ENCODE measurements around the gene GOLGA8O.
A peak's percentile ranks its signal among the peaks of the same experiment; 100 is the strongest.
"Not testable (repeated sequence)": the region's sequence is repeated elsewhere in the genome, so short reads cannot be mapped to it uniquely, and the experiment has no call there.

The GOLGA8O gene

GRCh38 chr15:32455534-32455933, at the start of gene GOLGA8O:
TSS of gene GOLGA8O (minus strand) at chr15:32455634. CDS start at chr15:32455536, 98 bp downstream.
- not testable (repeated sequence) for DNase-seq

GRCh38 chr15:32504152-32504811, 48.8 kb upstream of the GOLGA8O start:
- not testable (repeated sequence) for DNase-seq

- not testable (repeated sequence) for DNase-seq
These were observed 47.5 kb upstream of the GOLGA8O start for GRCh38 chr15:32502946-32503345.

DNA sequence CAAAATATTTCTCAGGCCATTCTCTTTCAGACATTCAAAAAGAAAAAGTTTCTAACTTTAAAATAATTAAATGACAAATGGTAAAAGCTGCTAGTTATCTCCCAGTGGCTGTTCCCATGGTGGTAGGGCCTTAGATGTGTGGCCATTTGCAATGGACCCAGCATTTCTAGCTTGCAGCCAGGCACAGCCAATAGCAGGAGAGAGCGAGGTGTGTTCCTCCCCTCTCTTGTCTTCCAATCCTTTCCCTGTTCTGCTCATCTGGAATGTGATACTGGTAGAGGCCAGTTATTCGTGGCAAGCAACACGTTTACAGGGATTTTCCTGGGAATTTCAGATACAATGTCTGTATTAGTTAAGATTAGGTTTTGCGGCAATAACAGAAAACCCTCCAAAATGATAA, 37.3 kb upstream of the GOLGA8O start:
- DNase-seq: not testable (repeated sequence)

DNA sequence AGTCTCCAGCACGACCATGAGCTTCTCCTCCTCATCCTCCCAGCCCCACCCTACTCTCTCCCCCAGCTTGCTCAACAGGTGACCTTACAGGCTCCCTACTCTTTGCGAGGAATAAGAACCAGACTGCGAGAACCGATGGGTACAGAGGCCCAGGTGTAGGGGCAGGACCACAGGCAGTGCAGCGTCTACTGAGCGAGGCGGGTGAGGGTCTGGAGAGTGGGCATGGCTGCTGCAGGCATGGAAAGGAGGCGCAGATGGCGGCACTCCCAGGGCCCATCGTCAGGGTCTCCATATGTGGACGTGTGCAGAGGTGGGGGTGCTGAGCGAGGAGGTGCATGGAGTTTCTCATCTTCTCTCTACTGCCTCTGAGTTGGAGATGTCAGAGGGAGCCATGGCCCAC, 31.0 kb upstream of the GOLGA8O start:
- DNase-seq: not testable (repeated sequence)

DNA sequence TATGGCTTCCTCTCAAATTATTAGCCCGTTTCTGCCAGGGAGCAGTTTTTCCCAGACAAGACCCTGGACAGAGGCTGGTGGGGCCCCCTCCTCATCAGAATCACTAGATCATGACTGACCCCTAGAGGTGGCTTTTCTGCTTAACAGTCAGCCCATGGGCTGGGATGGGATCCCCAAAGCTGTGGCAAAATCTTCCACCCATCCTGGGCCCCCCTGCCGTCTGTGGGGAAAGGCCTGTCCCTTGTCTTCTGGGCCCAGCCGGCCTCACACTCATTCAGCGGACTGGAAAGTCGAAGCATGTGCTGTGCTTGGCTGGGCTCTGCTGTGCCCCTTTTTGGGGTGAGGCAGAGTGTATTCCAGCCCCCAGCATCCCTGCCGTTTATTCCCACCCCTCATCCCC, 27.9 kb upstream of the GOLGA8O start:
- DNase-seq: peak; percentile 20

- not testable (repeated sequence) for DNase-seq
These were observed 26.2 kb upstream of the GOLGA8O start for GRCh38 chr15:32481683-32482082.

GRCh38 chr15:32468076-32468475, 12.6 kb upstream of the GOLGA8O start:
- not testable (repeated sequence) for DNase-seq

GRCh38 chr15:32440445-32440977, 14.9 kb downstream of the GOLGA8O start:
- DNase-seq: peak; percentile 13

- not testable (repeated sequence) for DNase-seq
These were observed 21.1 kb downstream of the GOLGA8O start for GRCh38 chr15:32434102-32434963.

DNA sequence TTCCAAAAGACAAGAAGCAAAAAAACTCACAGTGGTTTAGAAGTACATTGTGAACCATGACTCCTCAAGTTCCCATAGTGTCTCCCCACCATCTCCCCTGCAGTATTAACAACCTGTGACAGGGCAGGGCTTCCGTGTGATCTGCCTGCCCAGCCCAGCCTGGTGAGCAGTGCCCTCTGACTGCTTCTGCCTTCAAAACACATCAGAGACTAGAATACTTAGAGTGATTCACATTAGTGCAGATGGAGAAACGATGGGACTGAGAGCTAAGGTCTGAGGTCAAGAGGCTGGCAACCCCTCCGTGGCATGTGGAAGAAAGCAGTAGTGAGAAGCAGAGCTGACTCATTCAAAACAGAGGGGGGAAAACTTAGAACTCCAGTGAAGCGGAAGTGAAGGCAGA, 27.8 kb downstream of the GOLGA8O start:
- not testable (repeated sequence) for DNase-seq

DNA sequence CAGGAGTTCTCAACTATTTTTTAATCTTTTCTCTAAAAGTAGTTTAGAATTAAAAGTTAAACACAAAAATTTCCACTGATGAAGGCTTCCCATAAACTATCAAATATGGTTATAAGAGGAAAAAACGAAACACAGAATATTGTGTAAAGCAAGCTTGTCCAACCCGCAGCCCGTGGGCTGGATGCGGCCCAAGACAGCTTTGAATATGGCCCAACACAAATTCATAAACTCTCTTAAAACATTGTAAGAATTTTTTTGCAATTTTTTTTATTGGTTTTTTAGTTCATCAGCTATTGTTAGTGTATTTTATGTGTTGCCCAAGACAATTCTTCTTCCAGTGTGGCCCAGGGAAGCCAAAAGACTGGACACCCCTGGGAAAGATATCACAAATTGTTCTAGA, 28.9 kb downstream of the GOLGA8O start:
- not testable (repeated sequence) for DNase-seq

- DNase-seq: not testable (repeated sequence)
These were observed 47.5 kb downstream of the GOLGA8O start for GRCh38 chr15:32407903-32408302.

- not testable (repeated sequence) for DNase-seq
These were observed 52.2 kb downstream of the GOLGA8O start, which contains the start of gene GOLGA8K for GRCh38 chr15:32403192-32403591. TSS of gene GOLGA8K (minus strand) at chr15:32403292. CDS start at chr15:32403194, 98 bp downstream.

GRCh38 chr15:32396522-32396921, 58.9 kb downstream of the GOLGA8O start:
- DNase-seq: not testable (repeated sequence)
